Measurements from ENCODE around the gene ADGRV1. TPM values are rescaled to one million over a fixed set of nuclear protein-coding genes. Genes with fewer than 3 reads are reported as not detected.

ADGRV1 gene
- total RNA-seq, 2 experiments from 2014 or later, result not detected

DNA sequence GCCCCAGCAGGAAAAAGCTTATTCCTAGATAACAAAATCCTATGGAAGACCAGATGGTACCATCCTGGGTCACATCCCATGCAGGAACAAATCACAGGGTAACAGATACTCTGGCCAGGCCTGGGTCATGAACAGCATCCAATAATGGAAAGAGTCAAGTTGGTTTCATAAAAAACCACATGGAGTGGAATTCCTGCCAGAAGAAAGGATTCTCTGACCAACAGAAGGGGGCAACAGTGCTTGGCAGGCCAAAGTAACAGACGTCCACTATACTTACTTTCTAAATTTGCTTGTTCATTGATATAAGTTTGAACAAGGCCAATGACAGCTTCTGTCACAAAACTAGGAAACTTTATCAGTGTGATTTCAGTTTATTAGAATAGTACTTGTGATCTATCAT is 551.0 kb downstream of the ADGRV1 start:
- TF ChIP-seq EZH2phosphoT487 (IDR thresholded peaks at IDR 0.05; ENCODE audit: borderline replicate concordance, low read depth, low read length), result no peak
- TF ChIP-seq, protein P1, sequence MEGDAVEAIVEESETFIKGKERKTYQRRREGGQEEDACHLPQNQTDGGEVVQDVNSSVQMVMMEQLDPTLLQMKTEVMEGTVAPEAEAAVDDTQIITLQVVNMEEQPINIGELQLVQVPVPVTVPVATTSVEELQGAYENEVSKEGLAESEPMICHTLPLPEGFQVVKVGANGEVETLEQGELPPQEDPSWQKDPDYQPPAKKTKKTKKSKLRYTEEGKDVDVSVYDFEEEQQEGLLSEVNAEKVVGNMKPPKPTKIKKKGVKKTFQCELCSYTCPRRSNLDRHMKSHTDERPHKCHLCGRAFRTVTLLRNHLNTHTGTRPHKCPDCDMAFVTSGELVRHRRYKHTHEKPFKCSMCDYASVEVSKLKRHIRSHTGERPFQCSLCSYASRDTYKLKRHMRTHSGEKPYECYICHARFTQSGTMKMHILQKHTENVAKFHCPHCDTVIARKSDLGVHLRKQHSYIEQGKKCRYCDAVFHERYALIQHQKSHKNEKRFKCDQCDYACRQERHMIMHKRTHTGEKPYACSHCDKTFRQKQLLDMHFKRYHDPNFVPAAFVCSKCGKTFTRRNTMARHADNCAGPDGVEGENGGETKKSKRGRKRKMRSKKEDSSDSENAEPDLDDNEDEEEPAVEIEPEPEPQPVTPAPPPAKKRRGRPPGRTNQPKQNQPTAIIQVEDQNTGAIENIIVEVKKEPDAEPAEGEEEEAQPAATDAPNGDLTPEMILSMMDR (conservative IDR thresholded peaks at IDR 0.05; ENCODE audit: low read length), result no peak
- H4K20me1 ChIP-seq (ENCODE audit: insufficient read depth, low read length), result no peaks in the 10 kb centered on the region
- no peak overlapping the region for H3K4me3 ChIP-seq (ENCODE audit: low read depth, low read length, poor library complexity, severe bottlenecking)
- H3K36me3 ChIP-seq (ENCODE audit: insufficient read depth, low read length), result no peaks in the 10 kb centered on the region
- no peak overlapping the region for H3K4me2 ChIP-seq (ENCODE audit: low read length)
- H3K27ac ChIP-seq (ENCODE audit: low read depth, low read length, poor library complexity, severe bottlenecking), result no peak overlapping the region
- intact Hi-C loops (cut with micrococcal nuclease; ENCODE audit: unreplicated experiment), result no loop called here
- H3K9me3 ChIP-seq (ENCODE audit: low read length), result no peaks in the 10 kb centered on the region
- ChIA-PET CTCF (ENCODE audit: unreplicated experiment) (no interaction called here), POLR2A (no interaction called here)
- H3K4me1 ChIP-seq (ENCODE audit: insufficient read depth, low read length, poor library complexity, severe bottlenecking), result no peaks in the 10 kb centered on the region
- DNase-seq (ENCODE audit: low spot score), result no peak
- no TSS peak for BruUV-seq (replicated peaks)
- no peaks in the 10 kb centered on the region for H3K79me2 ChIP-seq (ENCODE audit: insufficient read depth, low read depth, low read length)
- H3K9me2 ChIP-seq (ENCODE audit: insufficient read depth, low read length), result no peaks in the 10 kb centered on the region
- H2AFZ ChIP-seq (ENCODE audit: low read length), result no peak overlapping the region

DNA sequence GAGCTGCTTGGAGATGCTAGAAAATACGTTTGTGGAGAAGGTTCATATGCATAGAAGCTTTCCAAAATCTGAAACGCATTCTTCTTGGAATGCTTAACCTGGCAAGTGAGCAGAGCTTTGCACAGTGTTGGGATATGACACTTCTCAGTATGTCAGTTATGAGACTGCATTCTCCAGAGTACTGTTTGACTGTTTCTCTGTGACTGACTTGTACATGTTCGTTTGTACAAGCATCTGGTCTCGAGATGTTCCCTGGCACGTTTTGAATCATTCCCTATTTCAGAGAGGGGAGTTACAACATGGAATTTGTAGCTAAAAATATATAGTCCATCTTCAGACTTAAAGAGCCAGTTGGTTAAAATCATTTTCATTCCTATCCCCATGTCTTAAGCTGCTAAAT is 552.1 kb downstream of the ADGRV1 start:
- Histone ChIP-seq H3K36me3 (ENCODE audit: insufficient read depth, low read length) (no peaks in the 10 kb centered on the region), H3K4me2 (ENCODE audit: low read length) (no peak overlapping the region), H3K4me3 (ENCODE audit: low read depth, low read length, poor library complexity, severe bottlenecking) (no peak overlapping the region), H2AFZ (ENCODE audit: low read length) (no peak overlapping the region), H3K79me2 (ENCODE audit: insufficient read depth, low read depth, low read length) (no peaks in the 10 kb centered on the region), H4K20me1 (ENCODE audit: insufficient read depth, low read length) (no peaks in the 10 kb centered on the region), H3K27ac (ENCODE audit: low read depth, low read length, poor library complexity, severe bottlenecking) (no peak overlapping the region), H3K4me1 (ENCODE audit: insufficient read depth, low read length, poor library complexity, severe bottlenecking) (no peaks in the 10 kb centered on the region), H3K9me3 (ENCODE audit: low read length) (no peaks in the 10 kb centered on the region), H3K9me2 (ENCODE audit: insufficient read depth, low read length) (no peaks in the 10 kb centered on the region)
- ChIA-PET CTCF (ENCODE audit: unreplicated experiment) (no interaction called here), POLR2A (interaction anchor here (0.6 kb wide), 1 partner anchor 17 kb away, joined by 3 read pairs; no protein-coding TSS in a partner anchor)
- no TSS peak for BruUV-seq (replicated peaks)
- no peak for DNase-seq (ENCODE audit: low spot score)
- intact Hi-C loops (cut with micrococcal nuclease; ENCODE audit: unreplicated experiment), result no loop called here
- TF ChIP-seq EZH2phosphoT487 (IDR thresholded peaks at IDR 0.05; ENCODE audit: borderline replicate concordance, low read depth, low read length), result no peak
- TF ChIP-seq, protein P1 (conservative IDR thresholded peaks at IDR 0.05; ENCODE audit: low read length), result no peak

DNA sequence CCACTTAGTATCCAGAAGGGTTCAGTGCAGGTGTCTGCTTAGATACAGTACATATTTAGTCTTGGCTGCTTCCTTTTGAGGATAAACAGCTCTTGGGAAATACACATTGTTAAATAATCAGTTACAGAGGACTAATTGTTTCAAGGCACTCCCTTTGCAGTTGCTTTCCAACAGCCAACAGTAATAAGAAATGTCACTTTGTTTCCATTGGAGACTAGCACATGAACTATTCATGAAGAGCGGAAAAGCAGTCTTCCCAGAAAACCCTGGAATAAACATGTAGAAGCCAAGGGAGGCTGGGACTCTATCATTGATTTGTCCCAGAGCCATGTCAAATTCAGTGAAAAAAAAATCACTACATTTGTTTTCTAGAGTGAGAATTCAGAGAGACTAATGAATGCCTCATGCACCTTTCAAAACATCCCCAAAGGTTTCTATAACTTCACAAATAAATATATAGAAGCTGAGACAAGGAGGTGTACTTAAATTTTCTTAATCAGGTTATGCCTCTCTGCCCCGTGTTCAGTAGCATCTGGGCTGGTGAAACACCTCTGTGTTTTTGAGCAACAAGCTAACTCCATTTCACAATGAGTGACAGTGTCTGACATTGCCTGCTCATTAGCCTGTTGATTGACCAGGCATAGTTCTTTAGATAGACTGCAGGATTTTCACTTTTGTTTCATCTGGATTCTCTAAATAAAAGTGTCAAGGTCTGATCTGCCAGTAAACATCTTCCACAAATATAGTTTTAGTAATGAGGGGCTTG is 553.1 kb downstream of the ADGRV1 start:
- intact Hi-C loops (cut with micrococcal nuclease; ENCODE audit: unreplicated experiment), result no loop called here
- no peaks in the 10 kb centered on the region for H3K9me2 ChIP-seq (ENCODE audit: insufficient read depth, low read length)
- TF ChIP-seq, protein P1 (conservative IDR thresholded peaks at IDR 0.05; ENCODE audit: low read length), result no peak
- no peak for TF ChIP-seq EZH2phosphoT487 (IDR thresholded peaks at IDR 0.05; ENCODE audit: borderline replicate concordance, low read depth, low read length)

More for the DNA sequence above, 553.1 kb downstream of the ADGRV1 start:
- H3K36me3 ChIP-seq (ENCODE audit: insufficient read depth, low read length), result no peaks in the 10 kb centered on the region
- H3K4me3 ChIP-seq (ENCODE audit: low read depth, low read length, poor library complexity, severe bottlenecking), result no peak overlapping the region
- no peak for DNase-seq (ENCODE audit: low spot score)
- CTCF ChIA-PET (ENCODE audit: unreplicated experiment), result no interaction called here
- no peak overlapping the region for H3K4me2 ChIP-seq (ENCODE audit: low read length)
- no peaks in the 10 kb centered on the region for H3K79me2 ChIP-seq (ENCODE audit: insufficient read depth, low read depth, low read length)
- H3K27ac ChIP-seq (ENCODE audit: low read depth, low read length, poor library complexity, severe bottlenecking), result no peak overlapping the region
- no peaks in the 10 kb centered on the region for H4K20me1 ChIP-seq (ENCODE audit: insufficient read depth, low read length)
- no peaks in the 10 kb centered on the region for H3K4me1 ChIP-seq (ENCODE audit: insufficient read depth, low read length, poor library complexity, severe bottlenecking)
- no TSS peak for BruUV-seq (replicated peaks)
- no peaks in the 10 kb centered on the region for H3K9me3 ChIP-seq (ENCODE audit: low read length)
- H2AFZ ChIP-seq (ENCODE audit: low read length), result no peak overlapping the region
- POLR2A ChIA-PET, result interaction anchor here (0.5 kb wide), 1 partner anchor 250 kb away, joined by 3 read pairs; no protein-coding TSS in a partner anchor
